Measurements from ENCODE around the gene LIPT2.

DNA sequence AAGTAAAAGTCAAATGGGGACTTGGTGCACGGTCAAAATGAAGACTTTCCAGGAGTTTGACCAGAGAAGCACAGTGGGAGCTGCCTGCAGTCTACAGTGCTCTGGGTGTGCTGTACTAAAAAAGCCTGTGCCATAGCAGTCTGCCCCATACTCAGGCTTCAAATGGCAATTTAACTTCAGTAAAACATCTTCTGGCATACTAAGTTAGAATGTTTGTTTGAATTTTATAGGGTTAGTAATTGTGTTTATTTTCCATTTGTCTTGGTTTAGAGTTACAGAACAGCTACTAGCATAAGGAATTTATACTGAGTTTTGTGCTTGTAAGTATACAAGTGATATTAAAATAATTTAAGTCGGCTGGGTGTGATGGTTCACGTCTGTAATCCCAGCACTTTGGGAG, 29.3 kb upstream of the LIPT2 start:
- TF ChIP-seq, protein P1, sequence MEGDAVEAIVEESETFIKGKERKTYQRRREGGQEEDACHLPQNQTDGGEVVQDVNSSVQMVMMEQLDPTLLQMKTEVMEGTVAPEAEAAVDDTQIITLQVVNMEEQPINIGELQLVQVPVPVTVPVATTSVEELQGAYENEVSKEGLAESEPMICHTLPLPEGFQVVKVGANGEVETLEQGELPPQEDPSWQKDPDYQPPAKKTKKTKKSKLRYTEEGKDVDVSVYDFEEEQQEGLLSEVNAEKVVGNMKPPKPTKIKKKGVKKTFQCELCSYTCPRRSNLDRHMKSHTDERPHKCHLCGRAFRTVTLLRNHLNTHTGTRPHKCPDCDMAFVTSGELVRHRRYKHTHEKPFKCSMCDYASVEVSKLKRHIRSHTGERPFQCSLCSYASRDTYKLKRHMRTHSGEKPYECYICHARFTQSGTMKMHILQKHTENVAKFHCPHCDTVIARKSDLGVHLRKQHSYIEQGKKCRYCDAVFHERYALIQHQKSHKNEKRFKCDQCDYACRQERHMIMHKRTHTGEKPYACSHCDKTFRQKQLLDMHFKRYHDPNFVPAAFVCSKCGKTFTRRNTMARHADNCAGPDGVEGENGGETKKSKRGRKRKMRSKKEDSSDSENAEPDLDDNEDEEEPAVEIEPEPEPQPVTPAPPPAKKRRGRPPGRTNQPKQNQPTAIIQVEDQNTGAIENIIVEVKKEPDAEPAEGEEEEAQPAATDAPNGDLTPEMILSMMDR (IDR thresholded peaks at IDR 0.05) = no peak
- no peak for TF ChIP-seq POLR2A (IDR thresholded peaks at IDR 0.05)
